GM12891 (cell line): ENCODE measurements around the gene OR10G3. TPM values are rescaled to one million over a fixed set of nuclear protein-coding genes. Genes with fewer than 3 reads are reported as not detected.
"Not testable (repeated sequence)": the region's sequence is repeated elsewhere in the genome, so short reads cannot be mapped to it uniquely, and the experiment has no call there.

Experiments used
- DNase-seq: peaks from one replicate; pipeline ENCODE4 v3.0.0; 2011; ENCODE audit warnings: low spot score; ENCODE audit not compliant: insufficient read length
- FAIRE-seq: peaks from 2 replicates; lab custom pipeline; 2011; peaks lifted over from hg19 to GRCh38; lab: Jason Lieb, UNC
- PAX5 ChIP-seq: IDR thresholded peaks from 2 replicates; pipeline ENCODE4 v1.6.1; 2011; ENCODE audit warnings: low read length, moderate library complexity, mild to moderate bottlenecking; ENCODE audit not compliant: insufficient read depth, severe bottlenecking
- POLR2A ChIP-seq: IDR thresholded peaks from 2 replicates; pipeline ENCODE4 v1.6.1; 2011; ENCODE audit warnings: low read depth, low read length, control low read depth
- POLR2AphosphoS5 ChIP-seq: IDR thresholded peaks from 2 replicates; pipeline ENCODE4 v1.6.1; 2011; ENCODE audit warnings: low read depth, low read length, control low read depth
- POU2F2 ChIP-seq: IDR thresholded peaks from 2 replicates; pipeline ENCODE4 v1.6.1; 2011; ENCODE audit warnings: low read depth, mild to moderate bottlenecking, control low read depth, low read length, moderate library complexity
- SPI1 ChIP-seq: IDR thresholded peaks from 2 replicates; pipeline ENCODE4 v1.6.1; 2011; ENCODE audit warnings: low read depth, low read length, control low read depth
- TAF1 ChIP-seq: IDR thresholded peaks from 2 replicates; pipeline ENCODE4 v1.6.1; 2011; ENCODE audit warnings: low read depth, low read length, control low read depth
- polyA plus RNA-seq: library from polyadenylated mRNA; unstranded; fragments of >200 nt; gene quantifications from one replicate; pipeline ENCODE4 v1.2.1, GENCODE V29; 2012; ENCODE audit warnings: low read depth, missing spikeins, inconsistent platforms; ENCODE audit not compliant: missing spikeins

Gene OR10G3
- polyA plus RNA-seq = not detected

GRCh38 chr14:21579976-21580375, at the start of gene OR10G3:
Gene OR10G3, minus strand, starts transcription at chr14:21580076. Its CDS starts 9,332 bp downstream, at chr14:21570744.
- no peak for FAIRE-seq
- no peak for TF ChIP-seq TAF1
- TF ChIP-seq POLR2AphosphoS5 = no peak
- TF ChIP-seq POU2F2 = no peak
- no peak for TF ChIP-seq SPI1
- TF ChIP-seq PAX5 = no peak
- no peak for TF ChIP-seq POLR2A
- no peak for DNase-seq

GRCh38 chr14:21626491-21627230, 46.8 kb upstream of the OR10G3 start:
- TF ChIP-seq SPI1 (no peak), POLR2AphosphoS5 (no peak), POLR2A (no peak), TAF1 (no peak), PAX5 (no peak), POU2F2 (no peak)
- FAIRE-seq (no peak), DNase-seq (no peak)

- TF ChIP-seq TAF1 = no peak
- no peak for TF ChIP-seq POLR2AphosphoS5
- no peak for TF ChIP-seq POU2F2
- no peak for TF ChIP-seq POLR2A
- no peak for TF ChIP-seq SPI1
- no peak for FAIRE-seq
- DNase-seq = no peak
These were observed 37.7 kb upstream of the OR10G3 start for GRCh38 chr14:21617614-21618013.

- DNase-seq (no peak), FAIRE-seq (no peak)
These were observed 34.4 kb upstream of the OR10G3 start for GRCh38 chr14:21614240-21614639.

GRCh38 chr14:21612324-21612723, 32.4 kb upstream of the OR10G3 start:
- DNase-seq (no peak), FAIRE-seq (no peak)
- TF ChIP-seq SPI1 (no peak), POLR2AphosphoS5 (no peak), TAF1 (no peak), POU2F2 (no peak), POLR2A (no peak), PAX5 (no peak)

More at GRCh38 chr14:21614240-21614639, 34.4 kb upstream of the OR10G3 start:
- TF ChIP-seq POLR2AphosphoS5 = no peak
- no peak for TF ChIP-seq POLR2A
- TF ChIP-seq TAF1 = no peak
- no peak for TF ChIP-seq PAX5
- TF ChIP-seq SPI1 = no peak
- no peak for TF ChIP-seq POU2F2

- FAIRE-seq, DNase-seq: not testable (repeated sequence)
These were observed 22.3 kb upstream of the OR10G3 start for GRCh38 chr14:21602181-21602580.

GRCh38 chr14:21589317-21589716, 9.4 kb upstream of the OR10G3 start:
- FAIRE-seq (no peak), DNase-seq (no peak)
- no peak for TF ChIP-seq SPI1
- no peak for TF ChIP-seq PAX5
- no peak for TF ChIP-seq POLR2AphosphoS5
- TF ChIP-seq TAF1 = no peak
- TF ChIP-seq POLR2A = no peak
- no peak for TF ChIP-seq POU2F2

GRCh38 chr14:21575661-21576060, 4.2 kb downstream of the OR10G3 start:
- TF ChIP-seq SPI1 = no peak
- FAIRE-seq = no peak
- no peak for DNase-seq

GRCh38 chr14:21572604-21573003, 7.3 kb downstream of the OR10G3 start:
- TF ChIP-seq POU2F2 (no peak), PAX5 (no peak), POLR2A (no peak)
- no peak for FAIRE-seq

GRCh38 chr14:21558703-21559170, 21.1 kb downstream of the OR10G3 start:
- TF ChIP-seq PAX5 (no peak), POLR2A (no peak), SPI1 (no peak), POLR2AphosphoS5 (no peak), TAF1 (no peak), POU2F2 (no peak)
- FAIRE-seq = no peak
- DNase-seq = no peak

More at GRCh38 chr14:21572604-21573003, 7.3 kb downstream of the OR10G3 start:
- no peak for DNase-seq
